HCT116 (cell line): ENCODE measurements around the gene DOCK1. TPM values are rescaled to one million over a fixed set of nuclear protein-coding genes. Genes with fewer than 3 reads are reported as not detected.

Source experiments
- ATAC-seq: fragments of 200-7000 bp; cut with Tn5 transposase; 2 replicates; pipeline ENCODE4 v1.9.1; 2020; ENCODE audit warnings: mild to moderate bottlenecking, moderate library complexity
- BruUV-seq: library from RNA; stranded (reverse); fragments of 400-500 nt; replicated peaks from 2 replicates; lab custom pipeline; 2021; lab: Mats Ljungman, UMichigan
- CTCF ChIA-PET: fragments of 300-600 bp; sonication (Branson Sonifier 250); formaldehyde crosslinking; loops from one replicate; lab custom pipeline; 2021; ENCODE audit warnings: antibody characterized with exemption; lab: Charles Lee
- POLR2A ChIA-PET: fragments of 300-600, 350-600 bp; sonication (Branson Sonifier 250); formaldehyde crosslinking; loops from one replicate; lab custom pipeline; 2021; ENCODE audit warnings: antibody characterized with exemption; lab: Charles Lee
- RAD21 ChIA-PET, 2 experiments: fragments of 300-600 bp; sonication (Branson Sonifier 250); formaldehyde crosslinking; loops; one replicate each; lab custom pipeline; 2023; ENCODE audit warnings: low total read pairs in 2 of 2; ENCODE audit not compliant: uncharacterized antibody in 2 of 2, unreplicated experiment in 2 of 2, low non-redundant PET in 1 of 2; lab: Charles Lee
- DNase-seq: peaks from one replicate; pipeline ENCODE4 v3.0.0-alpha.2; 2010; ENCODE audit warnings: low read depth, low spot score
- H2AFZ ChIP-seq: fragments of 200-600 bp; shearing (Covaris generic), sonication (generic); 2 replicates; pipeline ENCODE4 v1.6.1; 2017; ENCODE audit warnings: low read depth, mixed run types, mixed read lengths, antibody characterized with exemption, low read length; ENCODE audit not compliant: poor library complexity, severe bottlenecking
- H3K27ac ChIP-seq: 2 replicates; pipeline ENCODE4 v1.5.1; 2012; ENCODE audit warnings: low read depth, low read length
- H3K27me3 ChIP-seq: fragments of 200-600 bp; sonication (generic); 2 replicates; pipeline ENCODE4 v1.6.1; 2016; ENCODE audit warnings: mixed run types, low read length, mixed read lengths; ENCODE audit not compliant: insufficient read depth
- H3K36me3 ChIP-seq, 2 experiments: fragments of 200-500 bp in 1 of 2; fragments of 200-600 bp in 1 of 2; sonication (Bioruptor generic) in 1 of 2; sonication (generic) in 1 of 2; 2 replicates each; pipeline versions ENCODE4 v1.5.1 to v1.6.1; 2014 to 2016; ENCODE audit warnings: low read length in 2 of 2, inconsistent platforms in 1 of 2, mixed read lengths in 1 of 2, mixed run types in 1 of 2; ENCODE audit not compliant: insufficient read depth in 2 of 2, control insufficient read depth in 1 of 2
- H3K4me1 ChIP-seq, 2 experiments: fragments of 200-600 bp in 1 of 2; sonication (generic) in 1 of 2; 2 replicates each; pipeline versions ENCODE4 v1.5.1 to v1.6.1; 2012 to 2017; ENCODE audit warnings: low read length in 2 of 2, inconsistent platforms in 1 of 2, mild to moderate bottlenecking in 1 of 2, mixed read lengths in 1 of 2, mixed run types in 1 of 2, moderate library complexity in 1 of 2; ENCODE audit not compliant: insufficient read depth in 2 of 2, control insufficient read depth in 1 of 2
- H3K4me2 ChIP-seq: fragments of 200-600 bp; sonication (generic); 2 replicates; pipeline ENCODE4 v1.6.1; 2017; ENCODE audit warnings: mixed run types, low read length, mixed read lengths
- H3K4me3 ChIP-seq, 2 experiments: fragments of 200-600 bp in 1 of 2; sonication (generic) in 1 of 2; replicated peaks in 1 of 2; 2 replicates each; pipeline ENCODE4 v1.5.1; 2011 to 2016; ENCODE audit warnings: low read length in 2 of 2, control low read depth in 1 of 2, low read depth in 1 of 2, mild to moderate bottlenecking in 1 of 2, mixed read lengths in 1 of 2, mixed run types in 1 of 2
- H3K79me2 ChIP-seq: fragments of 200-600 bp; sonication (generic); 2 replicates; pipeline ENCODE4 v1.6.1; 2017; ENCODE audit warnings: mild to moderate bottlenecking, mixed run types, low read length, moderate library complexity, mixed read lengths; ENCODE audit not compliant: insufficient read depth
- H3K9ac ChIP-seq: fragments of 200-600 bp; sonication (generic); 2 replicates; pipeline ENCODE4 v1.6.1; 2016; ENCODE audit warnings: low read length, mixed read lengths
- H3K9me2 ChIP-seq: fragments of 200-600 bp; sonication (generic), shearing (Covaris generic); 2 replicates; pipeline ENCODE4 v1.6.1; 2017; ENCODE audit warnings: mixed run types, mild to moderate bottlenecking, moderate library complexity; ENCODE audit not compliant: insufficient read depth
- H3K9me3 ChIP-seq, 2 experiments: fragments of 200-500 bp in 1 of 2; fragments of 200-600 bp in 1 of 2; sonication (Bioruptor generic) in 1 of 2; sonication (generic) in 1 of 2; 2 replicates each; pipeline ENCODE4 v1.6.1; 2014 to 2017; ENCODE audit warnings: low read length in 2 of 2, mixed read lengths in 2 of 2, inconsistent platforms in 1 of 2, low read depth in 1 of 2, mild to moderate bottlenecking in 1 of 2, mixed run types in 1 of 2, moderate library complexity in 1 of 2; ENCODE audit not compliant: control insufficient read depth in 1 of 2, insufficient read depth in 1 of 2
- H4K20me1 ChIP-seq: fragments of 200-600 bp; sonication (generic), shearing (Covaris generic); 2 replicates; pipeline ENCODE4 v1.6.1; 2017; ENCODE audit warnings: mixed run types, mild to moderate bottlenecking, moderate library complexity; ENCODE audit not compliant: insufficient read depth
- ATF3 ChIP-seq: IDR thresholded peaks from 2 replicates; pipeline ENCODE4 v1.6.1; 2012
- CBX3 ChIP-seq: IDR thresholded peaks from 2 replicates; pipeline ENCODE4 v1.6.1; 2012; ENCODE audit warnings: low read depth
- CEBPB ChIP-seq: IDR thresholded peaks from 2 replicates; pipeline ENCODE4 v1.6.1; 2012; ENCODE audit warnings: low read depth
- CTCF ChIP-seq, 3 experiments: fragments of 200-600 bp in 1 of 3; sonication (generic) in 1 of 3; IDR thresholded peaks in 2 of 3; conservative IDR thresholded peaks in 1 of 3; 2 replicates each; pipeline ENCODE4 v1.5.1; 2012 to 2017; ENCODE audit warnings: low read depth in 2 of 3, low read length in 2 of 3, antibody characterized with exemption in 1 of 3, borderline replicate concordance in 1 of 3, control low read depth in 1 of 3, mild to moderate bottlenecking in 1 of 3, mixed read lengths in 1 of 3, mixed run types in 1 of 3, moderate library complexity in 1 of 3; ENCODE audit not compliant: insufficient read depth in 1 of 3
- EGR1 ChIP-seq: IDR thresholded peaks from 2 replicates; pipeline ENCODE4 v1.6.1; 2012; ENCODE audit warnings: low read depth
- ELF1 ChIP-seq: IDR thresholded peaks from 2 replicates; pipeline ENCODE4 v1.6.1; 2012; ENCODE audit warnings: low read depth, borderline replicate concordance
- EZH2 ChIP-seq: fragments of 200-600 bp; sonication (generic); IDR thresholded peaks from 2 replicates; pipeline ENCODE4 v1.6.1; 2017; ENCODE audit warnings: antibody characterized with exemption, mixed run types
- FOSL1 ChIP-seq: IDR thresholded peaks from 2 replicates; pipeline ENCODE4 v1.6.1; 2012; ENCODE audit warnings: low read depth
- JUND ChIP-seq: IDR thresholded peaks from 2 replicates; pipeline ENCODE4 v1.6.1; 2012
- MAX ChIP-seq: IDR thresholded peaks from 2 replicates; pipeline ENCODE4 v1.6.1; 2012
- POLR2A ChIP-seq: IDR thresholded peaks from 2 replicates; pipeline ENCODE4 v1.7.0; 2011; ENCODE audit warnings: borderline replicate concordance; ENCODE audit not compliant: insufficient read depth, insufficient read length; ENCODE audit errors: extremely low read depth
- RAD21 ChIP-seq: IDR thresholded peaks from 2 replicates; pipeline ENCODE4 v1.6.1; 2012; ENCODE audit warnings: low read depth, mild to moderate bottlenecking
- REST ChIP-seq: IDR thresholded peaks from 2 replicates; pipeline ENCODE4 v1.6.1; 2012; ENCODE audit warnings: low read depth
- SP1 ChIP-seq: IDR thresholded peaks from 2 replicates; pipeline ENCODE4 v1.6.1; 2012; ENCODE audit warnings: low read depth
- SRF ChIP-seq: IDR thresholded peaks from 2 replicates; pipeline ENCODE4 v1.6.1; 2012; ENCODE audit warnings: low read depth
- TCF7L2 ChIP-seq: IDR thresholded peaks from 2 replicates; pipeline ENCODE4 v1.7.0; 2011; ENCODE audit warnings: borderline replicate concordance, inconsistent platforms; ENCODE audit not compliant: insufficient read depth, insufficient read length; ENCODE audit errors: extremely low read depth
- YY1 ChIP-seq: IDR thresholded peaks from 2 replicates; pipeline ENCODE4 v1.6.1; 2011; ENCODE audit warnings: low read length, low read depth, moderate library complexity, mild to moderate bottlenecking; ENCODE audit not compliant: insufficient replicate concordance; ENCODE audit errors: extremely low read depth
- ZBTB33 ChIP-seq: IDR thresholded peaks from 2 replicates; pipeline ENCODE4 v1.6.1; 2011; ENCODE audit warnings: mild to moderate bottlenecking, low read length, moderate library complexity; ENCODE audit not compliant: insufficient replicate concordance; ENCODE audit errors: extremely low read depth
- ZFX ChIP-seq: fragments of 450-650 bp; IDR thresholded peaks from 2 replicates; pipeline ENCODE4 v1.6.1; 2017
- ZNF274 ChIP-seq: fragments of 200-500 bp; sonication (Bioruptor generic); IDR thresholded peaks from 2 replicates; pipeline ENCODE4 v1.6.1; 2014; ENCODE audit warnings: mild to moderate bottlenecking, low read depth, low read length, inconsistent platforms
- intact Hi-C: fragments of 100-400 bp; cut with micrococcal nuclease; formaldehyde crosslinking; loops from 2 replicates; pipeline ENCODE4 v1.10.0; 2022
- total RNA-seq: library from RNA; stranded (reverse); gene quantifications from one replicate; pipeline ENCODE4 v1.2.1, GENCODE V29; 2021; ENCODE audit not compliant: unreplicated experiment

Gene DOCK1
- total RNA-seq, 1 experiment from 2014 or later = 46.5 TPM

- Histone ChIP-seq H2AFZ (no peak overlapping the region), H3K79me2 (no peaks in the 10 kb centered on the region), H3K4me2 (no peak overlapping the region), H3K36me3 (no peaks in the 10 kb centered on the region), H3K27me3 (no peaks in the 10 kb centered on the region), H3K9me2 (no peaks in the 10 kb centered on the region), H3K4me1 (no peaks in the 10 kb centered on the region), H3K9me3 (no peaks in the 10 kb centered on the region), H4K20me1 (no peaks in the 10 kb centered on the region), H3K9ac (no peak overlapping the region), H3K4me3 (no peak overlapping the region), H3K27ac (no peak overlapping the region)
- ATAC-seq (no peak), DNase-seq (no peak)
- ChIA-PET RAD21 (no interaction called here), CTCF (no interaction called here), POLR2A (no interaction called here)
- intact Hi-C loops = no loop called here
- TF ChIP-seq ZNF274 = no peak
- TF ChIP-seq EZH2 = no peak
- no peak for TF ChIP-seq JUND
- no peak for TF ChIP-seq CEBPB
- no peak for TF ChIP-seq RAD21
- TF ChIP-seq POLR2A = no peak
- no peak for TF ChIP-seq ZBTB33
- TF ChIP-seq ATF3 = no peak
- TF ChIP-seq CTCF (IDR thresholded peaks at IDR 0.05 in 2 of 3, conservative IDR thresholded peaks at IDR 0.05 in 1 of 3; ENCODE audit: borderline replicate concordance in 1 of 3, insufficient read depth in 1 of 3, low read depth in 2 of 3, low read length in 2 of 3) = no peak
- no peak for TF ChIP-seq FOSL1
- no peak for TF ChIP-seq SP1
- TF ChIP-seq SRF = no peak
- TF ChIP-seq REST = no peak
- TF ChIP-seq ELF1 = no peak
- no peak for TF ChIP-seq MAX
- TF ChIP-seq EGR1 = no peak
- no peak for TF ChIP-seq YY1
- TF ChIP-seq TCF7L2 = no peak
- no peak for TF ChIP-seq ZFX
- TF ChIP-seq CBX3 = no peak
- BruUV-seq = no TSS peak
These were observed 497.6 kb downstream of the DOCK1 start for GRCh38 chr10:127402596-127403409.
